ENCODE data around the gene ENTPD8. TPM values are rescaled to one million over a fixed set of nuclear protein-coding genes. Genes with fewer than 3 reads are reported as not detected.

ENTPD8 gene
- total and polyA plus RNA-seq, 8 donors, result 0.98 to 4.7 (median 2.0) TPM

DNA sequence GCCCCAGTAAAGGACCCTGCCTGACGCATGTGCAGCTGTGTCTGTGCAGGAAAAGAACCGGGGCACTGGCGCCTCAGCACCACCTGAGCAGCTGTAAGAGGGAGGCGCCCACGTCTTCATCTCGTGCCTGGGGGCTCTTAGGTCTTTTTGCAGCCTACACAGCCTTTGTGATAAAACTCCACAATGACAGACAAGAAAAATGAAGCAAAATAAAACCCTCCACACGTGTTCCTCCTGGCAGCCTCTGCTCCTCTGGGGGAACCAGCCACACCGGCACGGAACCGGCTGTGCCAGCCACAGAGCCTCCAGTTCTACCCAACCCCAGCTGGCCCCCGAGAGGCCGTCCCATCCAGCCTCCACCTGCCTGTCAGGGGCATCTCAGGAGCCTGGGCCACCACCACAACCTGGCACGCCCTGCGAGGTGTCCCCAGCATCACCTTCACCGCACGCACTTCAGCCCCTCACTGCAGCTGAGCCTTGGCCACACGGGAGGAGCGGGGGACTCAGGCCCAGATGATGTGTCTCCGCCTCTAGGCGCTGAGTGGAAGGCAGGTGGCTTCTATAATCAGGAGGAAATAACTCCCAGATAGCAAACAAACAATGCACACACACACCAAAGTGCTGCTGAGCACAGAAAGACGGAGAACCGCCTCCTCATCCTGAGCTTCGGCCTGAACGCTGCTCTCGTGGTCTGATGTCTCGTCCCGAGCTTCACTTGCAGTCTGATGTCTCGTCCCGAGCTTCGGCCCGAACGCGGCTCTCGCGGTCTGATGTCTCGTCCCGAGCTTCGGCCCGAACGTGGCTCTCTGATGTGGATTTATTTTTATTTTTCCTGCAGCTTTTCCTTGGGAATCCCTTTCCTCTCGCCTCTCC, 46.5 kb upstream of the ENTPD8 start:
- H3K27ac ChIP-seq, result peak overlapping the region in 1 of 4 donors; percentile 26
- H3K4me3 ChIP-seq, result peak overlapping the region in 2 of 4 donors; percentile 11 to 13
- no peaks in the 10 kb centered on the region for H3K27me3 ChIP-seq
- DNase-seq (peak in 4 of 6 donors; percentile 21 to 77 (median 47)), ATAC-seq (peak; percentile 65 to 71 (median 70)), FAIRE-seq (no peak)
- intact Hi-C loops (cut with DNase I), result no loop called here
- TF ChIP-seq, protein P1, sequence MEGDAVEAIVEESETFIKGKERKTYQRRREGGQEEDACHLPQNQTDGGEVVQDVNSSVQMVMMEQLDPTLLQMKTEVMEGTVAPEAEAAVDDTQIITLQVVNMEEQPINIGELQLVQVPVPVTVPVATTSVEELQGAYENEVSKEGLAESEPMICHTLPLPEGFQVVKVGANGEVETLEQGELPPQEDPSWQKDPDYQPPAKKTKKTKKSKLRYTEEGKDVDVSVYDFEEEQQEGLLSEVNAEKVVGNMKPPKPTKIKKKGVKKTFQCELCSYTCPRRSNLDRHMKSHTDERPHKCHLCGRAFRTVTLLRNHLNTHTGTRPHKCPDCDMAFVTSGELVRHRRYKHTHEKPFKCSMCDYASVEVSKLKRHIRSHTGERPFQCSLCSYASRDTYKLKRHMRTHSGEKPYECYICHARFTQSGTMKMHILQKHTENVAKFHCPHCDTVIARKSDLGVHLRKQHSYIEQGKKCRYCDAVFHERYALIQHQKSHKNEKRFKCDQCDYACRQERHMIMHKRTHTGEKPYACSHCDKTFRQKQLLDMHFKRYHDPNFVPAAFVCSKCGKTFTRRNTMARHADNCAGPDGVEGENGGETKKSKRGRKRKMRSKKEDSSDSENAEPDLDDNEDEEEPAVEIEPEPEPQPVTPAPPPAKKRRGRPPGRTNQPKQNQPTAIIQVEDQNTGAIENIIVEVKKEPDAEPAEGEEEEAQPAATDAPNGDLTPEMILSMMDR (IDR thresholded peaks at IDR 0.05), result no peak
- WGBS, 2 donors, result 41 to 44% methylated on average over 41 of the region's 41 CpGs
- peaks cover 0 to 4% (median 3%) of the 10 kb centered on the region in 3 donors for H3K4me1 ChIP-seq
- no peaks in the 10 kb centered on the region for H3K36me3 ChIP-seq
- no peaks in the 10 kb centered on the region for H3K9me3 ChIP-seq

DNA sequence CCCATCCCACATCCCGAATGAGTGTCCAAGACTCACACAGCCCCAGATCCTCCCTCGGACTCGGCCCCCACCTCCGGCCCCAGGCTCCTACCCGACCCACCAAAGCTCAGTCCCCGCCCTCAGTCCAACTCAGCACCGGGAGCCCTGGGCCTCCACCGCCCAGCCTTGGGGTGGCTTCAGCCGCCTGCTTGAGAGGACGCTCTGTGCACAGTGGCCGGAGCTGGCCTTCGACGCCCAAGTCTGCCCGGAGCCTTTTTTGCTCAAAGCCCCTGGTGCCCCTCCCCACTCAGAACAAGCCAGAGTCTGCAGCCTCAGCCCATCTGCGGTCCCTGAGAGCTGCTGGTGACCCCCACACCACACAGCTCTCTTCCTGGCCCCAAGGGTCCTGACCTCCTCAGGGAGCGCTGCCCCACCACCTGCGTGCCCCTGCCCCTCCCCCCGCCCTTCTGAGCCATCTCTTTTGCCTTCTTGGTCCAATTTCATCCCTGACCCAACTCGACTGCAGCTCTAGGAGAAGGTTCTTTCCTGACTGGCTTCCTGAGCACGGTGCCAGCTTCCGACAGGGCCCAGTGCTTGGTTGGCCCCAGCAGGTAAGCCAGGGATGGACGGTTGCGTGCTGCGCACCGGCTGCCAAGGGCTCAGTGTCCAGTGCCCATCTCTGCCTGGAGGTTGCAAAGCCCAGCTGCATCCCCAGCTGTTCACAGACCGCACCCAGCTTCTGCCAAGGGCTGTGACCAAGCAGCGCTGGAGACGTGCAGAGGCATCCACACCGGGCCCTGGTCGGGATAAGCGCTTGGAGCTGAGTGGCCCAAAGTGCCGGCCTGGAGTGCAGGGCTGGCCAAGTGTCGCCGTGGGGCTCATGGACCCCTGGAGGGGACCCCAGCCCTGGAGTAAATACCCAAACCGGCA, 45.6 kb upstream of the ENTPD8 start:
- 69 to 76% methylated on average over 35 of the region's 35 CpGs for WGBS, 2 donors
- Histone ChIP-seq H3K4me3 (no peak overlapping the region), H3K9me3 (no peaks in the 10 kb centered on the region), H3K27ac (no peak overlapping the region), H3K27me3 (no peaks in the 10 kb centered on the region), H3K36me3 (no peaks in the 10 kb centered on the region), H3K4me1 (peaks cover 0 to 4% (median 3%) of the 10 kb centered on the region in 3 donors)
- FAIRE-seq, result no peak
- ATAC-seq, result peak in 3 of 4 donors; percentile 5 to 19 (median 12)
- intact Hi-C loops (cut with DNase I), result no loop called here
- TF ChIP-seq, protein P1 (IDR thresholded peaks at IDR 0.05), result no peak
- DNase-seq, result peak in 3 of 6 donors; percentile 44 to 75 (median 46)

DNA sequence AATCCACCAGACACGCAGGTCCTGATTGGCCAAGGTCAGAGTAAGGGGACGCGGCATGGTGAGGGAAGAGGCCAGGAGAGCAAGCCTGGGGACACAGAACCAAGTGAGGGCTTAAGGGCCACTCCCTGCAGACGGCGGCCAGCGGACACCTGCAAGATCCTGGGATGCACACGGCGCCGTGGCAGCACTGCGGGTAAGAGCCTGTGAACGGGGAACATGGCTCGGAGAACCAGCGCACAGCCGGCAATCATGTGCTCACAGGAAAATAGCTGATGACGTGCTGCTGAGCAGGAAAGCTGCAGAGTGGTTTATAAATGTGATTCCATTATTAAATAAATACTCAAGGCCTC, 45.0 kb upstream of the ENTPD8 start:
- H3K4me1 ChIP-seq, result peaks cover 0 to 4% (median 3%) of the 10 kb centered on the region in 3 donors
- ATAC-seq (no peak), FAIRE-seq (no peak), DNase-seq (no peak)
- TF ChIP-seq, protein P1 (IDR thresholded peaks at IDR 0.05), result no peak
- H3K27me3 ChIP-seq, result no peaks in the 10 kb centered on the region
- intact Hi-C loops (cut with DNase I), result no loop called here
- WGBS, 2 donors, result 87 to 90% methylated on average over 15 of the region's 15 CpGs
- H3K27ac ChIP-seq, result no peak overlapping the region
- no peaks in the 10 kb centered on the region for H3K9me3 ChIP-seq
- H3K36me3 ChIP-seq, result no peaks in the 10 kb centered on the region
- no peak overlapping the region for H3K4me3 ChIP-seq

DNA sequence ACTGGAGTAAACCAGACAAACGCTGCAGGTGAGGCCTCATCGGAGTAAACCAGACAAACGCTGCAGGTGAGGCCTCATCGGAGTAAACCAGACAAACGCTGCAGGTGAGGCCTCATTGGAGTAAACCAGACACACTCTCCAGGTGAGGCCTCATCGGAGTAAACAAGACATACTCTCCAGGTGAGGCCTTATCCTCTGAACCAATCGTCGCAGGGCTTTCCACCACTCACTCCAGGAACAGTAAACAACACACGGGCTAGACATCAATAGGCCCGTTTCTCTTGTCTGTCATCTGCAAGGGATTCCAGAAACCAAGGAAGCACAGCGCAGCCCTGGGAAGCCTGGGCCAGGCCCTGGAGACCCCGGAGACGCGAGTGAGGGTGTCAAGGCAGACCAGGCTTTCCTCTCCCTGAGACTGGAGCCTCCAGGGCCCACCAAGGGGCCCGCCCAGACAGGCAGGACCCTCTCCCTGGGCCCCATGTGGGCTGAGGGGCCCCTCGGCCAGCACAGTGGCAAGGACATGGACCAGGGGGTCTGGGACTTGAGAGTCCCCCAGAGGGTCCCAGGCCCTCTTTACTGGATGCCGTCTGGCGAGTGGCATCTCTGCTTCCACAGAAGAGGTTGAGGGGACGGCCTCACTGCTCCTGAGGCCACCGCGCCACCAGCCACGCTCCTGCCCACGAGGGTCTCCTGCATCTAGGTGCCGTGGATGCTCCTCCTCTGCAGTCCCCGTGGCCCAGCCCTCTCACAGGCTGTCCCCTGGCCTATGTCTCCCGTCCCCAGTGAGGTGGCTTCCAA, 44.4 kb upstream of the ENTPD8 start:
- peak in 1 of 6 donors; percentile 50 for DNase-seq
- Histone ChIP-seq H3K27ac (no peak overlapping the region), H3K4me1 (peaks cover 0 to 4% (median 3%) of the 10 kb centered on the region in 3 donors), H3K36me3 (no peaks in the 10 kb centered on the region), H3K9me3 (no peaks in the 10 kb centered on the region), H3K27me3 (no peaks in the 10 kb centered on the region), H3K4me3 (no peak overlapping the region)
- intact Hi-C loops (cut with DNase I), result no loop called here
- FAIRE-seq, result no peak
- TF ChIP-seq, protein P1 (IDR thresholded peaks at IDR 0.05), result no peak
- 84 to 85% methylated on average over 26 of the region's 26 CpGs for WGBS, 2 donors
- no peak for ATAC-seq
